ENCODE measurements around the gene SLC2A13.

SLC2A13 gene

GRCh38 chr12:39712334-39712733 is 393.5 kb downstream of the SLC2A13 start:
- DNase-seq: no peak

Measured in stimulated activated CD4-positive, alpha-beta T cell treated with anti-CD3 and anti-CD28 coated beads, Interleukin-4, amount 100 ng/mL, for 24 hours (primary cell).